Stimulated activated CD8-positive, alpha-beta memory T cell treated with anti-CD3 and anti-CD28 coated beads, Interleukin-7, amount 100 ng/mL, for 24 hours (primary cell): Measurements from ENCODE around the gene APOBEC3H.
A peak's percentile ranks its signal among the peaks of the same experiment; 100 is the strongest.

Experiments used
- DNase-seq: peaks from one replicate; pipeline ENCODE4 v3.0.0-alpha.2; 2020; ENCODE audit warnings: low read depth

Gene APOBEC3H

DNA sequence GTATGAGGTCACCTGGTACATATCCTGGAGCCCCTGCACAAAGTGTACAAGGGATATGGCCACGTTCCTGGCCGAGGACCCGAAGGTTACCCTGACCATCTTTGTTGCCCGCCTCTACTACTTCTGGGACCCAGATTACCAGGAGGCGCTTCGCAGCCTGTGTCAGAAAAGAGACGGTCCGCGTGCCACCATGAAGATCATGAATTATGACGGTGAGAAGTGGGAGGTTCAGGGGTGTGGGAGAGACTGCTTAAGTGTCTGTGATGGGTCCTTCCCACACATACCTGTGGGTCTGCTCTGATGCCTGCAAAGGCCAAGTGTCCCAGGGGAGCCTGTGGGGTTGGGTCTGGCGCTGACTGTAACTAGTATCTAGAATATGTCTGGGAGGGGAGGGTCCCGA lies 16.0 kb upstream of the APOBEC3H start:
- no peak for DNase-seq

DNA sequence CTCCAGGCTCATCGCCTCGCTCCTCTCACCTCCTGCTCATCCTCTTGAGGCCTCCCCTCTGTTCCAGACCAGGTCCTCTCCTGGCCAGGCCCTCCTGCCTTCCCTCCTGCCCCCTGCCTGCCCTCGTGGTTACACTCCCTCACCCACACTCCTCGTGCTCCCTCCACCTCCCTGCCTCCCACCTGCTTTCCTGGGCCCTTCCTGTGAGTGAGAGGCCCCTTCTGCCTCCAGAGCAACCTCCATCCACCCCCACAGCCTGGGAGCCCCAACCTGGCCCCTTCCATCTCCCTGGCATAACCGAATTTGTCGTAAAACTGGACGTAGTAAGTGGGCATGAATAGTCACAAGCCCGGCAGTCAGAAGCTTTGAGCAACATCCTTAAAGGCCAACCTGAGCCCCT lies 15.4 kb upstream of the APOBEC3H start:
- no peak for DNase-seq

DNA sequence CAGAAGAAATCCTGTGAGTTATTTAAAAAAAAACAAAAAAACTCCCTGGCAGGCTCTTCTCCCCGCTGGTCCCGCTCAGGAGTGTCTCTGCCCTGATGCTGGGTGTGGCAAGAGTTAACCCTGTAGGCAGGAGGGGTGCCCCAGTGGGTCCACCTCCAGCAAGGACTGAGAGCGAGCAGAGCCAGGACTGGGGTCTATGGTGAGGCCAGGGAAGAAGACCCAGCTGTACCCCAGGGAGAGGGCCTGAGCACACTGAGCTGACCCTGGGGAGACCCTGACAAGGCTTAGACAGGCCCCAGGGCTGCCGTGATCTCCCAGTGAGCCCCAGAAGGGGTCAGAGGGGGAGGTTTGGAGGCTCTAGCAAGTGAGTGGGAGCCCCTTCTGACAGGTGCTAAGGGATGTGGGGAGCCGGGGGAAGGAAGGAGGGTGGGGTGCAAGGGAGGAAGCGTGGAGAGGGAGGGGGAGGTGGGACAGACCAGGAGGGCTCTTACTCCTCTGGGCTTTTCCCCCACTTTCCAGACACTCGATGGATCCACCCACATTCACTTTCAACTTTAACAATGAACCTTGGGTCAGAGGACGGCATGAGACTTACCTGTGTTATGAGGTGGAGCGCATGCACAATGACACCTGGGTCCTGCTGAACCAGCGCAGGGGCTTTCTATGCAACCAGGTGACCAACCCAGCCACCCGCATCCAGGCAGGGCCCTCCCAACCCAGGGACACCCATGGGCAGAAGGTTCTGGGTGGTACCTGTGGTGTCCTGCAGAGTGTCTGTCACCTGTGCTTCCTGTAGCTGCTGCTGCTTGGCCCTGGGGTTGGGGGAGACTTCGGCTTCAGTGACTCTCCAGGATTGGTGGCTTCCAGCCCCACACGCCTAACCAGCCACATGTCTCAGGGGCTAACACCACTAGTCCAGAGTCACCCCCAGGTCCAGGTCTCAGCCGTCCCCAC lies 13.6 kb upstream of the APOBEC3H start:
- no peak for DNase-seq

DNA sequence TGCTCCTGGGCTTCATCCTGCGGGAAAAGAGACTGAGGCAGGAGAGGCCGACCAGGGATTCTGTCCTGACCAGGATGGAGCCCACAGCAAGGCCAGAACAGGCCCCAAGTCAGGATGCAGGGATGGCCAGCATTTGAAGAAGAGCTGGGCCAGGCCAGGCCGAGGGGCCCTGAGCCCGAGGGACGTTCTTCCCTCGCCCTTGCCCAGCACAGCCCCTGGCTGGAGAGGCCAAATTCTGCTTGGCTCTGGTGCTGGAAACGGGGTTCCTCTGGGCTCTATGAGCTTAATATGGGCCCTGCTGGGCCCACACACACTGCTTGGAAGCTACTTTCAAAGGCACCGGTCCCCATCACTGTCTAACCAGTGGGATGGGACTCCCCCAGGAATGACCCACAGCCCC lies 12.4 kb upstream of the APOBEC3H start:
- DNase-seq = no peak

DNA sequence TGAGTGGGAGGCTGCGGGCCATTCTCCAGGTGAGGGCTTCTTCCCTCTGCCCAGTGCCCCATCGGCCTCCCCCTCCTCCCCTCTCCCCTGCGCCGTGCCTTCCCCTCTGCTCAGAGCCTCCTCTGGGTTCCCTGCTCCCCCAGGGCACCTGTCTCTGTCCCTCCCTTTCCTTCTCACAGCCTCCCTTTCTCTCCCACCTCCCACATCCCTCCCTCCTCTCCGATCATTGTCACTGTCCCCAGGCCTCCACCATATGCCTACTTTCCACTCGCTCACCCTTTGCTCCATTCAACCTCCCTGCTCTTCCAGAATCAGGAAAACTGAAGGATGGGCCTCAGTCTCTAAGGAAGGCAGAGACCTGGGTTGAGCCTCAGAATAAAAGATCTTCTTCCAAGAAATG lies 9.9 kb upstream of the APOBEC3H start:
- no peak for DNase-seq

GRCh38 chr22:39087881-39088684 lies 9.0 kb upstream of the APOBEC3H start:
- DNase-seq = no peak

GRCh38 chr22:39088685-39089032 lies 8.4 kb upstream of the APOBEC3H start:
- no peak for DNase-seq

- DNase-seq = no peak
Measured at GRCh38 chr22:39089928-39090327, 7.1 kb upstream of the APOBEC3H start.

GRCh38 chr22:39090426-39091064 lies 6.5 kb upstream of the APOBEC3H start:
- DNase-seq = peak; percentile 56

GRCh38 chr22:39091126-39092081 lies 5.6 kb upstream of the APOBEC3H start:
- no peak for DNase-seq

DNA sequence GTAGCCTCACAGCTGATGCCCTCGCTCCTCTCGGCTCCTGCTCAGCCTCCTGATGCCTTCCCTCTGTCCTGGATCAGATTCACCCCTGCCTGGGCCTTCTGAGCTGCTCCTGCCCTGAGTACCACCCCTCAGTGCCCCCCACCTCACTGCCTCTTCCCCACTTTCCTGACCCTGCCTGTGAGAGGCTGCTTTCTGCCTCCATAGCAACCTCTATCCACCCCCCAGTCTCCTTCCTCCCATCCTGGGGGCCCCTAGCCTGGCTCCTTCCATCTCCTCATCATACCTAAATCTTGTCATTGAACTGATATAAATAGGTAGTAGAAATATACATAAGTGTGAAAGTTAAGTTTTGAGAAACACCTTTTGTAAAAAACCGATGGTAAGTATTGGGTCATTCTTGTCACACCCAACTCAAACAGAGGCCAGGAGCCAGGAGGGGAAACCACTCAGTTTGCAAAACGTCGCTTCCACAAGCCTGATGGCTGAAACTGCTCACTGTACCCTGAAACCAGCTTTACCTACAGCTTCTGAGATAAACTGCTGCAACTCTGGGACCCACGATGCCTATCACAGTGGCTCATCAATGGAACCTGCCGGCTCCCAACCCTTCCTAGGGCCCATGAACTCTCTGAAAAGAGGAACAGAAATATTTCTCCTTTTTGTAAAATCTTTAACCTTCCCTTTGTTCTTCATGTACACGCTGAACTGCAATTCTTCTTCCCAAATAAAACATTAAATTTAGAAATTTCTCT lies 4.8 kb upstream of the APOBEC3H start:
- DNase-seq = no peak

GRCh38 chr22:39094717-39095389 lies 2.2 kb upstream of the APOBEC3H start:
- DNase-seq = no peak

- DNase-seq = no peak
Measured at GRCh38 chr22:39095971-39096370, 1.1 kb upstream of the APOBEC3H start.

GRCh38 chr22:39098026-39098425 lies 982 bp downstream of the APOBEC3H start:
- DNase-seq = no peak

DNA sequence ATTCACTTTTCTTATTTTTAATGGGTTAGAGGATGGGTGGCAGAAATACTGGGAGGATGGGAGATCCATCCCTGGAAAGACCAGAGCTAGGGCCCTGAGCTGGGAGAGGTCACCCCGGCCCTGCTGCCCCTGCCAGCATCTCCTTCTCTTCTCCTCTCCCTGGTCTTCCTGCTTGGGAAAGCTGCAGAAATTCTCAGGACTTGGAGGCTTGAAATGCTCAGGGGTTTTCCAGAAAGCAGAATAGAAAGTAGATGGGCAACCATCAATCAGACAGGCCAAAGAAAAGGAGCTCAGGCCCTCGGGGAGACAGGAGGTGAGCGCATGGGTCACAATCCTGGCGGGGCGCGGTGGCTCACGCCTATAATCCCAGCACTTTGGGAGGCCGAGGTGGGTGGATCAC lies 1.5 kb downstream of the APOBEC3H start:
- no peak for DNase-seq

GRCh38 chr22:39101226-39101625 lies 4.2 kb downstream of the APOBEC3H start:
- DNase-seq = no peak

- DNase-seq = no peak
Measured at GRCh38 chr22:39103431-39103830, 6.4 kb downstream of the APOBEC3H start.

DNA sequence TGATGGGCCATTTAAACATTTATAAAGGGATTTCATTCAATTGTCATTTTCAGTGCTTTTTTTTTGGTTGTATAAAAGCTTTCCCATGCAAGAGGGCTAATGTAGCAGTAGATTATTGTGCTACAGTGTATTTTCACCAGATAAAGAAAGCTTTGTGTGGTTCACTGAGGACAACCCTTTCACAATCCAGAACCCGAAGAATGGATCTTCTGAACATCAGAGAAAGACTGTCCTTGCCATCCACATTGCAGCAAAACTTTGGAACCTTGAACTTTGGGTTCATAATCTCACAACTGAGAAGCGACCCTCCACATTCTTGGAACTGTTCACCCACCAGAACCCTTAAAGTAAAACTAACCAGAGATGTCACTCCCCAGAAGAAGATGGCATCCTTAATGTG lies 9.3 kb downstream of the APOBEC3H start:
- DNase-seq = no peak

GRCh38 chr22:39108487-39108886 lies 11.4 kb downstream of the APOBEC3H start:
- DNase-seq = no peak

GRCh38 chr22:39109361-39109760 lies 12.3 kb downstream of the APOBEC3H start:
- DNase-seq = no peak
